Heart left ventricle (tissue), 16 donors: ENCODE data around the gene NAPB. TPM values are rescaled to one million over a fixed set of nuclear protein-coding genes. Genes with fewer than 3 reads are reported as not detected.

Experiments used
- ATAC-seq, 4 donors: fragments of 200-7000 bp; cut with Tn5 transposase; one replicate each; pipeline ENCODE4 v1.9.1; 2020 to 2022; ENCODE audit warnings: moderate library complexity in 4 of 4, mild to moderate bottlenecking in 3 of 4, moderate number of reproducible peaks in 1 of 4
- DNase-seq, 5 donors: peaks; one replicate each; pipeline ENCODE4 v3.0.0-alpha.2; 2020
- H3K27ac ChIP-seq, 12 donors: fragments of 200-600 bp; sonication (generic) in 4 of 12; one replicate each; pipeline versions ENCODE4 v1.5.0 to v1.8.0; 2016 to 2022; ENCODE audit warnings: mild to moderate bottlenecking in 2 of 12
- H3K27me3 ChIP-seq, 9 donors: fragments of 200-600 bp; sonication (generic) in 2 of 9; one replicate each; pipeline versions ENCODE4 v1.5.1 to v1.8.0; 2016 to 2022; ENCODE audit warnings: mild to moderate bottlenecking in 3 of 9
- H3K36me3 ChIP-seq, 9 donors: fragments of 200-600 bp; sonication (generic) in 2 of 9; one replicate each; pipeline versions ENCODE4 v1.5.0 to v1.8.0; 2018 to 2022; ENCODE audit warnings: mild to moderate bottlenecking in 2 of 9
- H3K4me1 ChIP-seq, 12 donors: fragments of 200-600 bp; sonication (generic) in 4 of 12; one replicate each; pipeline versions ENCODE4 v1.5.0 to v1.8.0; 2016 to 2022; ENCODE audit warnings: mild to moderate bottlenecking in 3 of 12
- H3K4me3 ChIP-seq, 12 donors: fragments of 200-600 bp; sonication (generic) in 4 of 12; one replicate each; pipeline versions ENCODE4 v1.5.0 to v1.8.0; 2017 to 2022; ENCODE audit warnings: mild to moderate bottlenecking in 9 of 12, moderate library complexity in 4 of 12
- H3K9me3 ChIP-seq, 12 donors: fragments of 200-600 bp; sonication (generic) in 4 of 12; one replicate each; pipeline versions ENCODE4 v1.5.0 to v1.8.0; 2016 to 2022; ENCODE audit warnings: mild to moderate bottlenecking in 1 of 12
- POLR2A ChIP-seq, 2 donors: fragments of 450-650 bp; IDR thresholded peaks; one replicate each; pipeline ENCODE4 v1.6.1; 2017; ENCODE audit warnings: antibody characterized with exemption in 2 of 2, mild to moderate bottlenecking in 2 of 2, moderate library complexity in 2 of 2
- WGBS, 4 donors: extraction: QIAGEN DNeasy Blood & Tissue Kit in 2 of 4; methylation state at CpG; one replicate each; pipeline versions ENCODE4 v1.1.5 to v1.1.7; 2013 to 2018; 5-methylcytosine and 5-hydroxymethylcytosine counted together
- intact Hi-C, 10 donors: fragments of 100-400 bp; cut with DNase I; formaldehyde crosslinking; loops; one replicate each; pipeline versions ENCODE4 v1.11.1 to v1.14.2; 2022
- polyA plus RNA-seq, 2 donors: library from polyadenylated mRNA; stranded (reverse); fragments of 200-250 nt; gene quantifications; one replicate each; pipeline ENCODE4 v1.2.3, GENCODE V29; 2013
- total RNA-seq, 9 donors: library from RNA; depleted of rRNA in 2 of 9; stranded (reverse); fragments of >200 nt in 2 of 9; fragmentation: NEBNext Ultra II Directional in 3 of 9; extraction: Animal tissue kit (Norgen Biotek cat#: 25700) in 3 of 9; gene quantifications; one replicate each; pipeline versions ENCODE4 v1.1.0 to v1.2.4, GENCODE V29; 2016 to 2023
- TF ChIP-seq, protein P1 (sequence below), 12 donors: fragments of 200-600 bp; sonication (generic) in 4 of 12; IDR thresholded peaks; one replicate each; pipeline versions ENCODE4 v1.5.0 to v1.8.0; 2018 to 2022; ENCODE audit warnings: antibody characterized with exemption in 12 of 12, mild to moderate bottlenecking in 5 of 12
- donor health status: ischemic (EF 13 %, LVEDD 7.1; RV severe dilation, severe dysfunction).
- donor health status: healthy with polysubstance abuse.
- donor health status: DM: no; HTN: yes; CAD: no.
- donor health status: DM: no; HTN: no; CAD: no.
- donor health status: ischemic (EF 25% LVEDD 6.9; RV normal size, moderate dysfunction).
- donor health status: ischemic (EF 25% LVEDD 5.7; RV mildly dilated, moderate dysfunction).
- donor health status: healthy.
- donor health status: DM: yes; HTN: yes; CAD: no.
- donor health status: ischemic (EF 35%, LVEDD 5.7; RV mildly dilated, moderate dysfunction).
- donor health status: nonischemic (EF 11% LVEDD 7.7; RV severe dilation, severe dysfunction).
- donor health status: DM: yes; HTN: yes; CAD: no.
- donor health status: PGD.
- donor health status: ischemic (EF 29% LVEDD 5.4; RV normal size, mild dysfunction).
- donor health status: nonischemic (EF 23%, LVEDD 6.1; RV moderate dilation, normal function).

NAPB gene
- total and polyA plus RNA-seq, 11 donors, result 2.8 to 8.4 (median 4.7) TPM

DNA sequence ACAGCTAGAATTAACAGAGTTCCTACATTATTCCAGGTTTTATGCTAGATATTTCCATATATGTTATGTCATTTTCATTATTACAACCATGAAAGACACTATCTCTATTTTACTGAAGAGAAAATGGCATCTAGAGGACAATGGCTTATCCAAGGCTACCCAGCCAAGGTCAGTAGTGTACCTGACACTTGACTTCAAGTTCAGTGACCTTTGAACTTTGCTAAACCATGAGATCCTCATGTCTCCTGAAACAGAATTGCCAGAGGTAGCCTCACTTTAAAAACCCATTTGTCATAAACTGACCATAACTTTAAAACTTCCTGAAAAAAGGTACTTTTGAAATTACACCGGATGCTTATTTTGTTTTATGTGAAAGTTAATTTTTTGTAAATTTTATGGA, 14.4 kb downstream of the NAPB start:
- peaks cover 0 to 9% (median 4%) of the 10 kb centered on the region in 9 donors for H3K36me3 ChIP-seq
- H3K27me3 ChIP-seq, result no peaks in the 10 kb centered on the region
- 90 to 100% (median 96%) methylated on average over 1 of the region's 1 CpG for WGBS, 4 donors
- H3K4me3 ChIP-seq, result no peak overlapping the region
- no peak for TF ChIP-seq POLR2A (IDR thresholded peaks at IDR 0.05)
- TF ChIP-seq, protein P1, sequence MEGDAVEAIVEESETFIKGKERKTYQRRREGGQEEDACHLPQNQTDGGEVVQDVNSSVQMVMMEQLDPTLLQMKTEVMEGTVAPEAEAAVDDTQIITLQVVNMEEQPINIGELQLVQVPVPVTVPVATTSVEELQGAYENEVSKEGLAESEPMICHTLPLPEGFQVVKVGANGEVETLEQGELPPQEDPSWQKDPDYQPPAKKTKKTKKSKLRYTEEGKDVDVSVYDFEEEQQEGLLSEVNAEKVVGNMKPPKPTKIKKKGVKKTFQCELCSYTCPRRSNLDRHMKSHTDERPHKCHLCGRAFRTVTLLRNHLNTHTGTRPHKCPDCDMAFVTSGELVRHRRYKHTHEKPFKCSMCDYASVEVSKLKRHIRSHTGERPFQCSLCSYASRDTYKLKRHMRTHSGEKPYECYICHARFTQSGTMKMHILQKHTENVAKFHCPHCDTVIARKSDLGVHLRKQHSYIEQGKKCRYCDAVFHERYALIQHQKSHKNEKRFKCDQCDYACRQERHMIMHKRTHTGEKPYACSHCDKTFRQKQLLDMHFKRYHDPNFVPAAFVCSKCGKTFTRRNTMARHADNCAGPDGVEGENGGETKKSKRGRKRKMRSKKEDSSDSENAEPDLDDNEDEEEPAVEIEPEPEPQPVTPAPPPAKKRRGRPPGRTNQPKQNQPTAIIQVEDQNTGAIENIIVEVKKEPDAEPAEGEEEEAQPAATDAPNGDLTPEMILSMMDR (IDR thresholded peaks at IDR 0.05), result no peak
- H3K4me1 ChIP-seq, result peaks cover 0 to 53% (median 31%) of the 10 kb centered on the region in 12 donors
- H3K9me3 ChIP-seq, result no peaks in the 10 kb centered on the region
- DNase-seq, result no peak
- intact Hi-C loops, result no loop called here
- no peak for ATAC-seq
- no peak overlapping the region for H3K27ac ChIP-seq

DNA sequence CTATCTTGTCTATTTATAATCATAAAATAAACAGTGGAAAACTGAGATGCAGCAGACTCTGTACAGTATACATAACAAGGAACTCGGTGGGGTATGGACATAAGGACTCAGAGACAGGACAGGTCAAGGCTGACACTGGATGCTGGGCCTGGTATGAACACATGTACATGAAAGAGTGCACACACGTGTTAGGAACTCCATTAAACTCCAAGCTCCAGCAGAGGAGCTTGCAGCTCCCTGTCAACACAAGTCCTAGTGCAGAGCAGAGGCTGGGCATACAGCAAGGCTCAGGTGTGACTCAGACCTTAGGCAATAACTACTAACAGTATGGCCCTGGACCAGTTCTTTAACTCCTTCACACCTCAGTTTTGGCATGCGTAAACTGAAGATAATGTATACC, 17.1 kb downstream of the NAPB start:
- no peaks in the 10 kb centered on the region for H3K27me3 ChIP-seq
- DNase-seq (no peak), ATAC-seq (peak in 3 of 4 donors; percentile 20 to 55 (median 52))
- peaks cover 0 to 49% (median 28%) of the 10 kb centered on the region in 12 donors for H3K4me1 ChIP-seq
- H3K4me3 ChIP-seq, result no peak overlapping the region
- no peaks in the 10 kb centered on the region for H3K9me3 ChIP-seq
- intact Hi-C loops, result no loop called here
- H3K27ac ChIP-seq, result no peak overlapping the region
- 47 to 70% (median 53%) methylated on average over 3 of the region's 3 CpGs for WGBS, 4 donors
- peaks cover 0 to 27% (median 6%) of the 10 kb centered on the region in 9 donors for H3K36me3 ChIP-seq
- TF ChIP-seq POLR2A (IDR thresholded peaks at IDR 0.05), result no peak
- TF ChIP-seq, protein P1 (IDR thresholded peaks at IDR 0.05), result no peak

DNA sequence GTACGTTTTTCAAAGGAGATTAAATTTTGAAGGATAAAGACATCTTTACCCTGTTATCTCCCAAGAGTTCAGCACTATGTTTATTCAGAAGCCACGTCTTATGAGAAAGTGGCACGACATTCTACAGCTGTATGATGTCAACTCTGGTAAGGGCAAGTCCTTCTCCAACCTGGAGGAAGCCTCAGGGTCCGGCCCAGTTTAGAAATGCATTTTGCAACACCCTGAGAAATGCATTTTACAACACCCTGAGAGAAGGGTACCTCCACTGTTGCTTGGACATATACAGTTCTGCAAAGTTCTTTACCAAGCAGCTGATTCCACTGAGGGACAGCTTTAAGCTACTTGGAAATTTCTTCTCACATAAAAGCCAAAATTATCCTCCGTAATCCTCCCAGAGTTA, 17.5 kb downstream of the NAPB start:
- H3K36me3 ChIP-seq, result peaks cover 0 to 28% (median 6%) of the 10 kb centered on the region in 9 donors
- DNase-seq (no peak), ATAC-seq (no peak)
- H3K27me3 ChIP-seq, result no peaks in the 10 kb centered on the region
- intact Hi-C loops, result no loop called here
- 47 to 62% (median 50%) methylated on average over 5 of the region's 5 CpGs for WGBS, 4 donors
- H3K4me1 ChIP-seq, result peaks cover 0 to 48% (median 25%) of the 10 kb centered on the region in 12 donors
- no peak overlapping the region for H3K27ac ChIP-seq
- H3K9me3 ChIP-seq, result no peaks in the 10 kb centered on the region
- no peak overlapping the region for H3K4me3 ChIP-seq
- TF ChIP-seq, protein P1 (IDR thresholded peaks at IDR 0.05), result no peak
- no peak for TF ChIP-seq POLR2A (IDR thresholded peaks at IDR 0.05)

DNA sequence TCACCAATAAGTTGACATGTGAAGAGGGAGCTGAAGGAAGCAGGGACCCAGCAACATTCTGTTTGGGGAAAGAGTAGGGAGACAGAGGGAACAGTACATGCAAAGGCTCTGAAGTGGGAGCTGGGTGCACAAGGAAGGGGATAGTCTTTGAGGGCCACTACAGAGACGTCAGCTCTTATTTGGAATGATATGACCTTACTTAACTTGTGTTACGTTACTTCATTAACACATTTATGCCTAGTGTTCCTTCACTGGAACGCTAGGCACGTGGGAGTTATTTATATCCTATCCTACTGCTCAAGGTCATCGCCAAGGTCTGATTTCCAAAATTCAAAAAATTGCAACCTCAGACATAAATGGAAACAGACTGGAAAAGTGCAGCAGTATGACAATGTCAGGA, 20.2 kb downstream of the NAPB start:
- TF ChIP-seq, protein P1 (IDR thresholded peaks at IDR 0.05), result no peak
- TF ChIP-seq POLR2A (IDR thresholded peaks at IDR 0.05), result no peak
- intact Hi-C loops, result no loop called here
- peak; percentile 61 to 76 (median 65) for ATAC-seq
- peak overlapping the region in 10 of 12 donors; percentile 13 to 71 (median 52) for H3K27ac ChIP-seq
- 50 to 70% (median 53%) methylated on average over 5 of the region's 5 CpGs for WGBS, 4 donors
- H3K4me1 ChIP-seq, result peaks cover 0 to 58% (median 33%) of the 10 kb centered on the region in 12 donors
- no peak overlapping the region for H3K4me3 ChIP-seq
- H3K36me3 ChIP-seq, result peaks cover 0 to 31% (median 9%) of the 10 kb centered on the region in 9 donors
- H3K27me3 ChIP-seq, result no peaks in the 10 kb centered on the region
- H3K9me3 ChIP-seq, result no peaks in the 10 kb centered on the region
- no peak for DNase-seq
